Left forelimb (tissue), 1 donor: ENCODE data around the gene SCYGR1.
"Not testable (repeated sequence)": the region's sequence is repeated elsewhere in the genome, so short reads cannot be mapped to it uniquely, and the experiment has no call there.

Experiments used
- DNase-seq: peaks from one replicate; pipeline ENCODE4 v3.0.0-alpha.2; 2018; ENCODE audit warnings: low spot score

Gene SCYGR1

GRCh38 chr2:227402959-227403358, 15.2 kb upstream of the SCYGR1 start:
- no peak for DNase-seq

GRCh38 chr2:227402321-227402720, 14.6 kb upstream of the SCYGR1 start:
- no peak for DNase-seq

DNA sequence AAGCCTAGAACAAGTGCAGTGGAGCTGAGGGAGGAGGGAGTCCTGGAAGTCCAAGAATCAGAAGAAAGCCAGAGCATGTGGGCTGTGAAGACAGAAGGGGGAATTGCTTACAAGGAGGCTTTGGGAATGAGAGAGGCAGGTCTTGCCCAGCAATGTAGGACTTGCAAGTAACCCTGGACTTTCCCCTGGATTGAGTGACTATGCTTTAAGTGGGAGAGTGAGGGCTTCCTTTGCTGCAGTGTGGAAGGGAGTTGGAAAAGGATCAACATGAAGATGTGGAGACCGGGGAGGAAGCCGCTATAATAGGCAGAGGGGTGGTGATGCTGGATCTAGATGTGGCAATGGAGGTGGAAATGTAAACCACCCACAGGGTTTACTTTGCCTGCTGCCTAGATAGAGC, 13.8 kb upstream of the SCYGR1 start:
- DNase-seq: no peak

GRCh38 chr2:227398684-227399670, 11.2 kb upstream of the SCYGR1 start:
- no peak for DNase-seq

- DNase-seq: no peak
Observed at GRCh38 chr2:227397562-227397961, 9.8 kb upstream of the SCYGR1 start.

DNA sequence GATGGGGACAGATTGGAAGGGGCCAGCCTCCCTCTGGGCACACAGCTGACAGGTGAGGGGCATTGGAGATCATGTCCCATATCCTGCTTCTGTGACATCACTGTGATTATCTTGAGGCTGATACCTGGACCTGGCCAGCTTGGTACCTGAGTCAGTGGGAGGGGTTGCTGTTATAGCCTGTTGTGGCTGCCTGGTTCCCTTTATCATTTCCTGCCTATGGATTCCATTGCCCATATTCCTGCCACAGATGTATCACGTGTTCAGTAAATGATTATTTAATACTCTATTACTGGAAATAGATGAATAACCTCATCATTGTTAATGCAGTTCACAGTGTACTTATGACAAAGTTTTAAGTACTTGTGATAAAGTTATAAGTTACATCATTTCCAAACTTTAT, 7.8 kb upstream of the SCYGR1 start:
- DNase-seq: no peak

- DNase-seq: no peak
Observed at GRCh38 chr2:227394401-227394800, 6.7 kb upstream of the SCYGR1 start.

GRCh38 chr2:227390468-227391256, 2.9 kb upstream of the SCYGR1 start:
- no peak for DNase-seq

DNA sequence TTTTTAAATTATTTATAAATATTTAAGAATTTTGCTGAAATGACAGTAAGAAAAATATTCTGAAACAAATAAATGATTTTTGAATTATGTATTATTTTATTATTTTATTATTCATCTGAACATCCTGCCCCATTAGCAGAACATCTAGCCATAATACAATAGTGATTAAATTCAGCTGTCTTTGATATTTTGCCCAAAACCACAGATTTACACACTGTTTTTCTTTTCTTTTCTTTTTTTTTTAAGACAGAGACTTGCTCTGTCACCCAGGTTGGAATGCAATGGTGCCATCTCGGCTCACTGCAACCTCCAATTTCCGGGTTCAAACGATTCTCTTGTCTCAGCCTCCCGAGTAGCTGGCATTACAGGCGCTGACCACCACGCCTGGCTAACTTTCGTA, 1.9 kb upstream of the SCYGR1 start:
- no peak for DNase-seq

- DNase-seq: no peak
Observed at GRCh38 chr2:227389231-227389630, 1.5 kb upstream of the SCYGR1 start.

DNA sequence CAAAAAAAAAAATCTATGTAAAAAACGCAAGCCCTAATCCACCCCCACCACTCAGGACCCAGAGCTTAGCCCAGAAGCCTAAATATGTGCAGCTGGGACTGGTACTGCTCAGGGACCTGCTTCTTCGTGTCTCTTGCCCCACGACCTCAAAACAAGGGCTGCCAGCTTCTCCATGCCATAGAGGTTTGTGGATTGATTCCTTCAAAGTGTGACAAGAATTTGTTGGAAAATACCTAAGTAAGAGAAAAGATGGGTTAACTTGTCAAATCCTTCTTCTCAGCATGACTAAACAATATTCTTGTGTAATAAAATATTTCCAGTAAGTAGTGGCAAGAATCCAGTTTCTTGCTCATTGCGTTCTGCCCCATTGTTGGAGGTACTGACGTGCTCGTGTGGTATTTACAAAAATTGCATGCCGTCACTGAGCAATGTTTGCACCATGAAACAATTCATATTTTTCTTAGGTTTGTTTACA, 825 bp upstream of the SCYGR1 start:
- DNase-seq: no peak

GRCh38 chr2:227386630-227387029, 1.1 kb downstream of the SCYGR1 start:
- no peak for DNase-seq

DNA sequence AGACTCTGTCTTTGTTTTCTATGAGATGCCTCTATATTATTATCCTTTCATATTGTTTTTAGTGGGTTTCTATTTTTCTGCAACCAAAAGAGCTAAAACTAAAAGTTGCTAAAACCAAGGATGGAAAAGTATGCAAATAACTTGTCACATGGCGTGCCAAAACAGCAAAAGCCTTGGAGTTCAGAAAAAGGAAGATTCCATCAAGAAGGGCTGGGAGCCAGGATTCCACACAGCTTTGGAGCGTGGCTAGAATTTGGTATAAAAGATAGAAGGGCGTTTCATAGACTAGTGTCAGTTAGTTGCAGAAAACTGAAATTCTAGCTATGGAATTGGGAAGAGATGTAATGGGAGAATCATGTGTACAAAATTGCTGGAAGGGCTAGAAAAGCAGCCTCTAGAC, 4.1 kb downstream of the SCYGR1 start:
- DNase-seq: no peak

GRCh38 chr2:227382241-227382835, 5.4 kb downstream of the SCYGR1 start:
- DNase-seq: not testable (repeated sequence)

GRCh38 chr2:227379095-227379494, 8.7 kb downstream of the SCYGR1 start, which contains the start of gene TM4SF20:
Gene TM4SF20 (minus strand): TSS chr2:227379306. CDS start chr2:227379268, 38 bp downstream.
- no peak for DNase-seq

- DNase-seq: no peak
Observed at GRCh38 chr2:227378371-227378782, 9.4 kb downstream of the SCYGR1 start.

GRCh38 chr2:227377467-227378351, 10.0 kb downstream of the SCYGR1 start:
- no peak for DNase-seq

- DNase-seq: no peak
Observed at GRCh38 chr2:227376656-227377396, 10.9 kb downstream of the SCYGR1 start.

- DNase-seq: no peak
Observed at GRCh38 chr2:227374158-227374557, 13.6 kb downstream of the SCYGR1 start.

DNA sequence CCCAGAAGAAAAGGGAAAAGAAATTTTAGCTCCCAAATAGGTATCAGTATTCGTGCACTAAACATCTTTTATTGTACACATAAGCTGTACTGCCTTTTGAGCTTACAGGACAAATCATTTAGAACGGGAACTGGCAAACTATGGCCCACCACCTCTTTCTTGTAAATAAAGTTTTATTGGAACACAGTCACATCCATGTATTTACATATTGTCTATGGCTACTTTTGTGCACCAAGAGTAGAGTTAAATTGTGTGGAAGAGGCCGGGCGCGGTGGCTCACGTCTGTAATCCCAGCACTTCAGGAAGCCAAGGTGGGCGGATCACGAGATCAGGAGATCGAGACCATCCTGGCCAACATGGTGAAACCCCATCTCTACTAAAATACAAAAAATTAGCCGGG, 14.4 kb downstream of the SCYGR1 start:
- no peak for DNase-seq
